ENCODE measurements around the gene ACOT8.
A peak's percentile ranks its signal among the peaks of the same experiment; 100 is the strongest.

ACOT8 gene

GRCh38 chr20:45792317-45793118 is 64.7 kb downstream of the ACOT8 start:
- peak overlapping the region; percentile 96 for H3K4me3 ChIP-seq (ENCODE audit: low read depth, low read length)
- no peak for TF ChIP-seq CTCF (IDR thresholded peaks at IDR 0.05; ENCODE audit: low read depth, low read length, missing control alignments)
- no peak for DNase-seq (ENCODE audit: low read depth)
